Activated CD8-positive, alpha-beta memory T cell treated with anti-CD3 and anti-CD28 coated beads for 24 hours (primary cell): ENCODE measurements around the gene DLGAP5.

Experiments used
- DNase-seq: peaks from one replicate; pipeline ENCODE4 v3.0.0-alpha.2; 2020

The DLGAP5 gene

DNA sequence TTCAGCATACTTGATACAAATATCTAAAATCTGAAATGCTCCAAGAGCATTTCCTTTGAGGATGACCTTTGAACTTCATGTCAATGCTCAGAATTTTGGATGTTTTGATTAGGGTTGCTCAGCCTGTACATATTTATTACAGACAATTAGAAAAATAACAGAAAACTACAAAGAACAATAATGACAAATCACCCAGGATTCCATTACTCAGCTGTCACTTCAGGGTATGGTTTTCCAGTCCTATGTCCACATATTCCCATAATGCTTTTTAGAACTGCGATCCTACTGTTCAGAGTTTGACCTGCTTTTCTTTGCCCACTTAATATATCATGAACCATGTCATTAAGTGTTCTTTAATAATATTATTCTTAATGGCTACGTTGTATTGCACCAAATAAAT, 11.4 kb downstream of the DLGAP5 start:
- DNase-seq: no peak

GRCh38 chr14:55170526-55170925, 20.9 kb downstream of the DLGAP5 start:
- no peak for DNase-seq

- no peak for DNase-seq
These were observed 30.4 kb downstream of the DLGAP5 start for GRCh38 chr14:55160989-55161388.

DNA sequence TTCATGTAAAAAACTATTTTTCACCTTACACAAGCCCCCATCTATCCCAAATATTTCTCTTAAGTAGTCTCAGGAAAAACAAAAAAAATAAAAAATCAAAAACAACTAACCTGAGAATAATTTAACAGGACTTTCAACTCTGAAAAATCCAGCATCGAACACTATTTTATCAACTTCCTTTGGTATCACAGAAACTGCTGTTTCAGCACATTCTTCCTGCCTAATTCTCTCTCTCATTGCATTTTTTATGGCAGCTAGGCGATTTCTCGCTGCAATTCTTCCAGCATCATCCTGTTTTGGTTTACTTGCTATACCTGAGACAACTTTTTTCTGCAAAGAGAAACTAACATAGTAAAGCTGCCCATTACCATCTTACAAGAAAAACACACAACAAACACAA, 33.0 kb downstream of the DLGAP5 start:
- no peak for DNase-seq

- DNase-seq: no peak
These were observed 34.3 kb downstream of the DLGAP5 start for GRCh38 chr14:55157080-55157479.

DNA sequence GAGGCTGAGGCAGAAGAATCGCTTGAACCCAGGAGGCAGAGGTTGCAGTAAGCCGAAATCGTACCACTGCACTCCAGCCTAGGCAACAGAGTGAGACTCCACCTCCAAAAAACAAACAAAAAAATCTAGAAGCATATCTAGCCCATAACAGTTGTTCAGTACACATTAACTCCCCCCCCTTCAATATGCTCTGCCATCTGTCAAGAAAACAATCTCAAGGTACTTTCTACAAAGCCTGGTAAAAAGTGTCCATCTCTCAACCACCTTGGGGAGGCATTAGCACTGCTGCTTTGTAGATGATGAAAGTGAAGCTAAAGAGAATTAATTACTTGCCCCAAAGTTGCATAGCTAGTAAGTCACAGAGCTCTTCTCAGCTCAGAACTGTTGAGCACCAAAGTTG, 37.4 kb downstream of the DLGAP5 start:
- no peak for DNase-seq

- no peak for DNase-seq
These were observed 39.2 kb downstream of the DLGAP5 start for GRCh38 chr14:55152052-55152753.

GRCh38 chr14:55151601-55152000, 39.8 kb downstream of the DLGAP5 start:
- no peak for DNase-seq

DNA sequence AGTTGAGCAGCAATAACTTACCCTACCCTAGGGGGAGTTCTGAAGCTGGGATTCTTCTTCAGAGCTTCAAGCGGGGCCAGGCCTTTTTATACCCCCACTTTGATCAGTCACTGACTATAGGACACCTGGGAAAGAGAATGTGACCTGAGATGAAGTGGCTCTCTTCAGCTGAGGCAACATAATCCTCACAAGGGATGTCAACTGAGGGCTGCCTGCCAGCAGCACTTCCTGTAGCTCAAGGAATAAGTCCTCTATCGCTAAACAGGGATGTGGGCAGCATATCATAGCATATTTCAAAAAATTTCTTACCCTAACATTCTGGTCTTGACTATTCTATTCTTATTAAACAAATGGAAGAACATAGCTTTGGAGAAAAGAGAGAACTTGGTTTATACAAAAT, 45.0 kb downstream of the DLGAP5 start:
- DNase-seq: no peak

GRCh38 chr14:55142466-55142865, 48.9 kb downstream of the DLGAP5 start:
- no peak for DNase-seq

DNA sequence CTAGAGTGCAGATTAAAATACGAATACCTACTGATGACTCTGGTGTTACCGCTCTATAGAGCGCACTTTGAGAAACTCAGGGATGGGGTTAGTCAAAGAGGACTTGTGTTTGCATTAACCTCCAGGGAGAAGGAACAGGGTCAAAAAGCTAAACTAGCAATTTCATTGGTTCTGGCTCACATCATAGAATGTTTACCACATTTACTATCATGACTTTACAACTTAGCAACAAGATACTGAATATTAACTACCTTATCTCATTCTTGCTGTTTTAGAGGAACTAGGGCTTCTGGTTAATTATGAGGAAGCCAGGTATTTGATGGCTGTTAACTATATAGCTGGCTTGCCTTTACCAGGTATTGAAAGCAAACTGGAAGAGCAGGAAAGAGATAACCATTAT, 49.6 kb downstream of the DLGAP5 start:
- DNase-seq: no peak

DNA sequence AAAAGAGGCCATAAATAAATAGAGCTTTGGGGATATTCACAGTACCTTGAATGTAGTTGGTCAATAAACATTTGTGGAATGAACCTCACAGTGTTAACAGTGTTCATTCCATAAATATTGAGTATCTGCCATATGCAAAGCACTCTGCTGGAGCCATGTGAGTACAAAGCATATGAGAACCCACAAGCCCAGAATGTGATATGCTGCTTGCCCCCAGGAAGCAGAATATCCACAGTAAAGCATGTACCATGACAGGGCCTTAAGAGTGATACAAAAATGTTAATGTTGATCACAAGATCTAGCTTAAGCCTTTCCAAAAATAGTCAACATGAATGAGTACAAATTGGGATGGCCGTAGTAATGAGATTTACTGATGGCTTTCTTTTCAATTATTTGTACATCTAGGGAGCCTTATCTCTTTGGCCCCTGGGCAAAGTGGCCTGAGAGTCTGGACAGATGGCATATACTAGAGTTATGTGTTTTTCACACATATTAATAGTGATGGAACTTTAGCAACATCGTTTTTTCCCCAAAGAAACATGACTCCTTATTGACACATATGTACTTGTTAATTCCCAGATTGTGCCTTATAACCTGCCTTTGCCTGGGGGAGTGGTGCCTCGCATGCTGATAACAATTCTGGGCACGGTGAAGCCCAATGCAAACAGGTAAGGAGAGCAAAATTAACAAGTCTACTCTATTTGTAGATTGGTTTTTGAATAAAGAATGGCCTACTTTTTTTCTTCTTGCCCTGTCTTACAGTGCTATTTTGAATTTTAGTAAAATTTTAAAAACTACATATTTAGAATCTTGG, 51.5 kb downstream of the DLGAP5 start:
- no peak for DNase-seq

DNA sequence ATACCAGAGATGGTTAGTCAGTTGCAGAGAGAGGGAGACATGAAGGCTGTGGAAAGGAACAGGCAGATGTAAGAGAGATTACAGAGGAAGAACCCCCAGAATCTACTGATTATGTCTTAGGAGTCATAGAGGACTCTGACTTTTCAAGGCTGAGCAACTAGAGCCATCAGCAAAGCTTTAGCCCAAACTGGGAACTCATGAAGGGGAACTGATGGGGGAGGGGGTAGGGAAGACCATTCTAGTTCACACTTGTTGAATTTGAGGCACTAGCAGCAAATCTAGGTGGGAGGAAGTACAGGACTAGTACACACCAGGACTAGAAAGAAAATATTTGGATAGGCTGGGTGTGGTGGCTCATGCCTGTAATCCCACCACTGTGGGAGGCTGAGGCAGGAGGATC, 52.2 kb downstream of the DLGAP5 start:
- DNase-seq: no peak

DNA sequence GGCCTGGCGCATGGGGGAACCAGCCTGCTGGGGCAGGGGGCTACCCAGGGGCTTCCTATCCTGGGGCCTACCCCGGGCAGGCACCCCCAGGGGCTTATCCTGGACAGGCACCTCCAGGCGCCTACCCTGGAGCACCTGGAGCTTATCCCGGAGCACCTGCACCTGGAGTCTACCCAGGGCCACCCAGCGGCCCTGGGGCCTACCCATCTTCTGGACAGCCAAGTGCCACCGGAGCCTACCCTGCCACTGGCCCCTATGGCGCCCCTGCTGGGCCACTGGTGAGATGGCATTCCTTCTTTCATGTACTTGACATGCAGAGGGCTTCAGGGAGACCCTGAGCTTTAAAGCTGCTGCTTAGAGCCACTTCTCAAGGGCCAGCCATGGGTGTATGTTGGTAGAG, 53.3 kb downstream of the DLGAP5 start:
- DNase-seq: no peak

- DNase-seq: no peak
These were observed 54.2 kb downstream of the DLGAP5 start for GRCh38 chr14:55136885-55137786.

- no peak for DNase-seq
These were observed 55.1 kb downstream of the DLGAP5 start for GRCh38 chr14:55136241-55136640.

DNA sequence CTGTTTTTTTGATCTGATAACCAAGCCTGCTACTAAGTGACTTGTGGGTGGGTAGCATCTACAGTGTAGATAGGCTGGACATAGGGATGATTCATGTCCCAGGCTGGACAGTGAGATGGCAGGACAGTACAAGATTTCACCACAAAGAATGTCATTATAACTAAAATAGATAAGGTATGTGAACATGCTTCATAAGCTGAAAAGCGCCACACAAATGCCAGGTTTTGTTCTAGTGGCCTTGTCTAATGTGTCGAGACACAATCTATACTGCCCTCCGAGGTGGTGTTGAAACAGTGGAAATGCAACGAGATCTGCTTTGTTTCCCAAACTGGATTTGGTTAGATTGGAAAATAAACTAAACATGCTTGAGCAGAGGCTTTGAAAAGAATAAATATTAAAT, 58.0 kb downstream of the DLGAP5 start:
- no peak for DNase-seq

DNA sequence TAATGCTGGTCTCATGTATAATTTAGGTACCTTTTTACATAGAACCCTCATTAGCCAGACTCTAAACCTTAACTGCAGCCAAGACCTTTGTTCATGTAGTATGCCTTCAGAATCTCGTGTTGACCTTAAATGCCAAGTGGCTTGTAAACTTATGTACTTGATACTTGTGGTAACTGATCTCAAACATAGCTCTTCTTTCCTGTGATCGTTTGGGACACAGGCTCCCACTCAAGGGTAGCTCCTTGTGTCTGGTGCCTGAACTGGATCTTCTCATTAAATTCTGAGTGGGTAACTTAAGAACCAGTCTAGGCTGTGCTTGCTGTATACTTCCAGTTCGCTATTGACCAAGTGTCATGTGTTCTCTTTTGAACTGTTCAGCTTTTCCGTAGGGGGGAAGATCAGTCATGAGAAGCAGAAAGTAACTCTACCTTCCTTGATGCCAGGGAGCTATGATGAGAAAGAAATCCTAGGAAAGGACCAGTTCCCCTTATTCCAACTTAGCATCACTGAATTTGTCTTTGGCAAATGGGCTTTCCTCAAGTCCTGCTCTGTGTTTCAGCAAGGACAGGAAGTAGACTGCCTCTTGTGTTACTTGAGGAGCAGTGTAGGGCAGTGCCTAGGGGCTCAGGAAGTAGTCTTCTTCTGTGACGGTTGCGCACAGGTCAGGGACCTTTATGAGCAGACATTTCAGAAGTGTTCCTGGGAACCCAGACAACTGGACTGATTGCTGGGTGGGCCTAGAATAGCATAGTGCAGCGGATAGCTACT, 59.8 kb downstream of the DLGAP5 start:
- DNase-seq: no peak

GRCh38 chr14:55130196-55130550, 61.2 kb downstream of the DLGAP5 start:
- DNase-seq: no peak

DNA sequence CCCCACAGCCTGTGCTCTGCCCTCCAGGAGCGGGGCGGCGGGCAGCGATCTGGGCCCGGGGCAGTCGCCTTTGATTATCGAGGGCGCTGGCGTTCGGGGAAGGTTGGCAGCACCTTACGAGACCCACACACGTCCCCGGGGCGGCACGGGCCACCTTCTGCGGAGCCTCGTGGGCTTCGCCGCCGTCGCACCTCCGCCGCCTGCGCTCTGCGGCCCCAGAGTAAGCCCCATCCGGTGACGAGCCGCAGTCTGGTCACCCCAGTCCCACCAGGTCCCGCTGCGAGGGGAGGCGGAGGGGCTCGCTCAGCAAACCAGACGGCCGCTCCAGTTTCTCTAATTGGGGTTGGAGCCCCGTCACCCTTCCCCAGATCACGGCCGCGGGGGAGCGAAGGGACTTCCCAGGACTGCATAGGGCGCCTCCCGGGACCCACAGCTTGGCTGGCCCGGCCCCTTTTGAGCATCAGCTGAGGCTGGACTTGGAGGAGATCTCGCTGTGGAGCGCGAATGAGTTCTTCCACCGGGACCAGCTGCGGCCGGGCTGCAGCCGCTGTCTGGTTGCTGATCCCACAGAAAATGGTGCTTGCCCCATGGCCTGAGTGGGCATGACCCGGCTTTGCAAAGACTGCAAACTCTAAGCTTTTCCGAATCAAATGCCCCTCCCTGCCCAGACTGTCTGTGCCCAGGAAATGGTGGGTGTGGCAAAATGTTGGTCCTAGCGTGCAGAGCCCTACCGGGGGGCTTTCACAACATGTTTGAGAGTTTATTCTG, 61.8 kb downstream of the DLGAP5 start:
- DNase-seq: peak; percentile 81

DNA sequence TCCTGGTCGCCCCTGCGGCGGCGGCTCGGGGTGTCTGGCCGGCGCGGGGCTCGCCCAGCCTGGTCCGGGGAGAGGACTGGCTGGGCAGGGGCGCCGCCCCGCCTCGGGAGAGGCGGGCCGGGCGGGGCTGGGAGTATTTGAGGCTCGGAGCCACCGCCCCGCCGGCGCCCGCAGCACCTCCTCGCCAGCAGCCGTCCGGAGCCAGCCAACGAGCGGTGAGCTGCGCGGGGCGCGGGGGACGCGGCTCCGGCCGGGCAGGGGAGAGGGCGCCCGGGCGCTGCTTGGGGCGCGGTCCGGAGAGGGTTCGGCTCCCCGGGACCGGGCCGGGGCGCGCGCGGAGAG, 62.3 kb downstream of the DLGAP5 start, which contains the start of gene LGALS3:
Gene LGALS3, plus strand, starts transcription at position 167 of the 342 bp plus-strand sequence. CDS start 8,122 bp downstream, outside the sequence.
- DNase-seq: peak; percentile 73
